Measurements from ENCODE around the gene CELSR3.

CELSR3 gene

GRCh38 chr3:48662753-48663488 is at the start of gene CELSR3:
CELSR3 (minus strand) TSS chr3:48662886; CDS start chr3:48662634, 252 bp downstream.
- peak; percentile 42 for DNase-seq

GRCh38 chr3:48711727-48712126 is 49.0 kb upstream of the CELSR3 start:
- DNase-seq: no peak

- no peak for DNase-seq
Measured at GRCh38 chr3:48709051-48709461, 46.4 kb upstream of the CELSR3 start.

DNA sequence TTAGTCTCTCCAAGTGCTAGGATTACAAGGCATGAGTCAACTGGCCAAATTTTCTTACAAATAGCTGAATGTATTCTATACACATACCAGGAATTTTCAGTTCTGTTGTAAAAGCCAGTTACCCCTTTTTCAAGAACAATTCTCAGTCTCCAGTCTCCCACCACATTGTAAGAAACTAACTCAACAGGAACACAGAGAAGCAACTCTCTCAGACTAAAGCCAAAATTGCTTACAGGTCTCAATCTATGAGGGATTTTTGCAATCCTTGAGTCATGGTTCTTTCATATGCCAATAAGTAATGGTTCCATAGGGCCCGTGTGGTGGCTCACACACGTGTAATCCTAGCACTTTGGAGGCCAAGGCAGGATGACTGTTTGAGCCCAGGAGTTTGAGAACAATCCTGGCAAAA is 45.8 kb upstream of the CELSR3 start:
- DNase-seq: no peak

DNA sequence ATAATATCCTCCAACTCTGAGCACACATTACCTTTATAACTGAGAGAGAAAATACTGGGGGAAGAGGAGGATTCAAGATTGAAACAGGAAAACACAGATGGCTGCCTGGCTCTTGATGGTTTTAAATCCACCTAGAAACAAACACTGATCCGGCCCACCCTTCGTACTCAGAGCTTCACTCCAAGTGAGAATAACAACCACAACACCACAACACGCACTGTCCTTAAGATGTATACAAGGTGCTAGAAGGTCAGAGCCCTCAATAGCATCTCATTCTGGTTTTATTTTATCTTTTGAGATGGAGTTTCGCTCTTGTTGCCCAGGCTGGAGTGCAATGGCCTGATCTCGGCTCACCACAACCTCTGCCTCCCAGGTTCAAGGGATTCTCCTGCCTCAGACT is 44.5 kb upstream of the CELSR3 start:
- no peak for DNase-seq

DNA sequence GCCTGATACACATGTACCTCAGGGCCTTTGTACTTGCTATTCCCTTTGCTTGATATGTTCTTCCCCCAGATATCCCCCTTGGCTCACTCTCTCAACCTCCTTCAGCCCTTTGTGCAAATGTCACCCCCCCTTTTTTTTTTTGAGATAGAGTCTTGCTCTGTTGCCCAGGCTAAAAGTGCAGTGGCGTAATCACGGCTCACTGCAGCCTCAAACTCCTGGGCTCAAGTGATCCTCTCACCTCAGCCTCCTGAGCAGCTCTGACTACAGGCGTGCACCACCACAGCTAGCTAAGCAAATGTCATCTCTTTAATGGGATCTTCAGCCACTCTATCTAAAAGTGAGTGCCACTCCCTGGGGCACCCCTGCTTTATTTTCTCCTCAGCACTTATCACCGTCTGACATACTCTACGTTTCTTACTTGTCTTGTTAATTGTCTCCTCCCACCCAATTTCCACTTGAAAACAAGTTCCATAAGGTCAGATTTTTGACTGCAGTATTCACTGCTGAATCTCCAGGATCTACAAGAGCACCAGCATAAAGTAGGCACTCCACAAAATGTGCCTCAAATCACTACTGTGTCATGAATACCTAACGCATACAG is 39.7 kb upstream of the CELSR3 start:
- no peak for DNase-seq

- DNase-seq: no peak
Measured at GRCh38 chr3:48700731-48701405, 38.2 kb upstream of the CELSR3 start.

DNA sequence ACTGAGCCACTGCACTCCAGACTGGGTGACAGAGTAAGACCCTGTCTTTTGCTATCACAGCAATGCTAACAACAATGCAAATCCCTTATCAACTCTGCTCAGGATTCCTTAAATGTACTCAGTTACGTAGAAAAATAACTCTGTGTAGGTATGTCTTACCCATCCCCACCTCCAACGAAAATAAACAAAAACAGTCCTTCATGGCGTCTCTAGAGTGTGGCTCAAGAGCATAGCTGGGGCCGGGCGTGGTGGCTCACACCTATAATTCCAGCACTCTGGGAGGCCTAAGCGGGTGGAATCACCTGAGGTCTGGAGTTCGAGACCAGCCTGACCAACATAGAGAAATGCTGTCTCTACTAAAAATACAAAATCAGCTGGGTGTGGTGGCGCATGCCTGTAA is 36.2 kb upstream of the CELSR3 start:
- DNase-seq: no peak

- DNase-seq: no peak
Measured at GRCh38 chr3:48697952-48698351, 35.3 kb upstream of the CELSR3 start.

GRCh38 chr3:48696601-48697000 is 33.9 kb upstream of the CELSR3 start:
- DNase-seq: no peak

DNA sequence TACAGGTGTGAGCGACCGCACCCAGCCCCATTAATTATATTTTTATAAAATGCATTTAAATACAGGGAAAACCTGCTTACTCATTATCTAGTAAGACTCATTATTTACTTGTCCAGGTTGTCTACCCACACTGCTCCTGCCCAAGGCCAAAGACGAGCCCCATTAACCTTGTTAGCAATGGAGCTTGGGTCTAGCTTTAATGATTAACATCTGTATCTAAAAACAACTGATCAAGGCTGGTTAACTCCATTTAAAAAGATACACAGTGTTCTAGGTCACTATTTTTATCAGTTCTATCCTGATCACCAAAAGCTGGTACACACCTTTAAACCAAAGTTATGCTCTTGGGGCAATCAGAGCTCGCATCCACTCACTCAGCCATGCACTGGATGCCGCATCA is 33.5 kb upstream of the CELSR3 start:
- DNase-seq: no peak

DNA sequence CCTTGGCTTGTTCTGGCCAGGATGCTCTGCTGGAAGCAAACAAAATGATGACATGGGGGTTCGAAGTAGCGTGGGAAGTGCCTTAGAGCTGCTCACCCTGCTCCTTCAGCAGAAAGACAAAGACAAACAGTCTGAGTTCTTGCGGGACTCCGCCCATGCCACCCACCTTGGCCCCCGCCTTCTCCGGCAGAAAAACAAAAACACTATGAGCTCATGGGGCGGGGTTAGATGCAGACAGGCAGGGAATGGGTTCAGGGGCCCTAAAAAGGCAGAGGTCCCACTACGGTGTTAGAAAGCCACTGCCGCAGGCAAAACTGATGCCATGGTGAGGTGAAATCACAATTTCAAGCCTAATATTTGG is 32.7 kb upstream of the CELSR3 start:
- no peak for DNase-seq

DNA sequence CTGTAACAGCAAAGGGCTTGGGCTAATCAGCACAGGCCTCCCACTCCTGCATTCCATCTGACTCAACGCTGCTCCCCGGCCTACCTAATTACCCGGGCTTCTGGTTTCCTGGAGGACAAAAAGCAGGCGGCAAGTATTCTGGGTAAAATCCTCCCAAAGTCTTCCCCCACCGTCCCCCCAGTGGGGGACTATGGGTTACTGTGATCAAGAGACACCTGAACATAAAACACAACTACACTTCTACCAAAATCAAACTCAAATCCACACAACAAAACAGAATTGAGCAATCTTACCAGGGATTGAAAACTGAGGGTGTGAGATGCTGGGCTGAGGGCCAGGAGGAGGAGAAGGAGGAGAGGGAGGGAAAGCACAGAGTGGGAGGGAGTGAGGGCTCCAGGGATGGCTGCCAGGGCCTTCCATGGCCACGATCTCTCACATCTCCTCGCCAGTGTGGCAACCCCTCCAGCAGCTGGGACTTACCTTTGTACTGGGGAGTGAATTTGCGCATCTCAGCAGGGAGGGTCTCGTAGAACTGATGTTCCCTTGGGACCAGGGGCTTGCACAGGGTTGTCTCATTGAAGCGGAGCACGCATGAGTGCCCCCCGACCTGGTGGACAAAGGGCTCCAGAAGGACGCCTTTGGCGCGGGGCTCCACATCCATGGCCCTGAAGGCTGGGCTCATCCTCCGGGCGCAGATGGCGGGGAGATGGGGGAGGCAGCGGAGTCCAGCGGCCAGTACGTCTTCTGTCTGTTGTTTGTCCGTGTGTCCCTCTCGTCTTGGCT is 32.1 kb upstream of the CELSR3 start:
- no peak for DNase-seq

DNA sequence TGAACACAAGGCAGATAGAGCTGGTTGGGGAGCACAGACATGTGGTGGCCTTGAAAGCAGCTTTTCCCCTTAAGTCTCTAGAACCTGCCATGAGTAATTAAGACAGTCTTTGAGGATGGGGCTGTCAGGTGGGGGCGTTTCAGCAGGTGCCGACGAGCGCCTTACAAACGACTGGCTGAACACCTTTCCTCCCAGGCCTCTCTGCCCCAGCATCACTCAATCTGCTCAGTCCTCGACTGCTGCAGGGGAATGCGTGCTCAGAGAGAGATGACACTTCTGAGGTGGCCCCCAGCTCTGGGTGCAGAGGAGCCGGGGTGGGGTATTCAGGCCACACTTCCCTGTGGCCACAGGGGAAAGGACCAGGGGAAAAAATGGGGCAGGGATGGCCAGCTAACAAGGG is 31.1 kb upstream of the CELSR3 start:
- no peak for DNase-seq

- no peak for DNase-seq
Measured at GRCh38 chr3:48692551-48692950, 29.9 kb upstream of the CELSR3 start.

DNA sequence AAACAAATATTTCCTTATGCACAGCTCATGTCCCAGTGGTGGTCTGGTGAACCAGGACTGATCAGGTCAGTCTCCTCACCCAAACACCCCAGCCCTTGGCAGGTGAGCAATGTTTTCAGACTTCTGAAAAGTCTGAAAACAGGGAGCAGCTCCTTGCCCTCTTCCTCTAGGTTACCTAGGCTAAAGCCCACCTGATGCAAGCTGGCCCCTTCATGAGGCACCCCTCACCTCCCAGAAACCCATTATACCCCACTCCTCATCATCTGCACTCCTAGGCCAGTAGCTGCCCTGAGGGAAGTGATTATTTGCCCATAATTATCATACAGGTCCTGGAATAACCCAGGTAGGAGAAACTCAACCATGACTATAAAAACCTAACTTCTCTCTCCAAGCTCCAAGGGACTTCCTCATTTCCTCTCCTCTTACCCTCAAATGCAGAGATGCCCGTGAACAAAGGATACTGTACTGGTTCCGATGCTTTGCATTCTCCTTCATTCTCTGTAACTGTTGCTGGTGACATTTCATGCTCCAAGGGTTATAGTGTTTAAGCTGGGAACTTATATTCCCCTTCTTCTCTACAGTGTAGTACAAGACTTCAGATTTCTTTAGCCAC is 28.3 kb upstream of the CELSR3 start:
- no peak for DNase-seq

GRCh38 chr3:48689384-48689783 is 26.7 kb upstream of the CELSR3 start:
- DNase-seq: no peak

- no peak for DNase-seq
Measured at GRCh38 chr3:48688737-48689075, 26.0 kb upstream of the CELSR3 start.

DNA sequence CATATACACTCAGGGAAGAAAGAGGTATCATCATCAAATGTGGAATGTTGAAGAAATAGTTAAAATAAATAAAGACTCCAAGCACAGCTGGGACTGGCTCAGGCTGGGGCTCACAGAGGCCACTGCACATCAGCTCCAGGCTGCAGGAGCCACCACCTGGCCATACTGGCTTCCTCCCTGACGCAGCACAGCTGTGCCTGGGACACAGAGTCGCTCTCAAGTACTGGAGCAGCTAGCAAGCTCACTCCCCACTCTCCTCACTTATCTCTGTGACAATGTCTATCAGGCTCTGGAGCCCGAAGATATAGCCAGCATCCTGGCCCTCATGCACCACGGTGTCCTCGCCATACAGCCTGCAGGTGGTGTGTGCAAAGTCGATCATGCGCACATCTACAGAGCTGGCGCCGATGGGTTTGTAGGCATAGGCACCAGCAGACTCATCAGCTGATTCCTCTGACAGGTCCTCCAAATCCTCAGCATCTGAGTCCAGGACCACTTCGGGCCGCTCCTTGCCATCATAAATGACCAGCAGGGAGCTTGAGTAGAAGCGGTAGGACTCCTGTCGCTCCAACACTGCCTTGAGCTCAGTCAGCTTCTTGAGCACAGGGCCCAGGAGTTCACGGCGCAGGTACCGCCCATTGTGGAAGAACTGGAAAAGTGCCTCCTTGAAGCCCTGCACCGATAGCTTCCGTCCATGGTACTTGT is 25.5 kb upstream of the CELSR3 start:
- DNase-seq: no peak

- no peak for DNase-seq
Measured at GRCh38 chr3:48687220-48687678, 24.6 kb upstream of the CELSR3 start.

DNA sequence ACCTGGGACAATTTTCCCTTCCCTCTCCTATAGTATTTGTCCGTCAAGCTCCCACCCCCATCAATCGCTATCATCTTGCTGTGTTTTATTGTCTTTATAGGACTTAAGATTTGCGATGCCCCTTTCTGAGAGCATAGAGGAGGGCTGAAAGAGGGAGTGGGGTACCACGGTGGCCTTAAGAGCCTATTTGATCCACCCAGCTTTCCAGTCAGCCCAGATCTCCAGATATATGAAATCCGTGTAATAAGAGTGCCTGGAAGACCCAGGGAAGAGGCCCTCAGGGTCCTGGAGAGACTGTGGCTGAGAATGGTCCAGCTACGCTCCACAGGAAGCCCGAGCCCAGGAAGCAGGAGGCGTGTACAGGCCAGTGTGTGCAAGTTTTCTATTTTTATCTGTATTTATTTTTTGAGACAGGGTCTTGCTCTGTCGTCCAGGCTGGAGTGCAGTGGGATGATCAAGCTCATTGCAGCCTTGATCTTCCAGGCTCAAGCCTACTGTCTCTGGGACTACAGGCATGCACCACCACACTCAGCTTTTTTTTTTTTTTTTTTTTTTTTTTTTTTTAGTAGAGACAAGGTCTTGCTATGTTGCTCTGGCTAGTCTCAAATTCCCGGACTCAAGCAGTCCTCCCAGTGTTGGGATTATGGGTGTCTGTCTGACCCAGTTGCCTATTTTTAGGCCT is 24.0 kb upstream of the CELSR3 start:
- DNase-seq: no peak
